ENCODE measurements around the gene PAPPA2.

PAPPA2 gene

DNA sequence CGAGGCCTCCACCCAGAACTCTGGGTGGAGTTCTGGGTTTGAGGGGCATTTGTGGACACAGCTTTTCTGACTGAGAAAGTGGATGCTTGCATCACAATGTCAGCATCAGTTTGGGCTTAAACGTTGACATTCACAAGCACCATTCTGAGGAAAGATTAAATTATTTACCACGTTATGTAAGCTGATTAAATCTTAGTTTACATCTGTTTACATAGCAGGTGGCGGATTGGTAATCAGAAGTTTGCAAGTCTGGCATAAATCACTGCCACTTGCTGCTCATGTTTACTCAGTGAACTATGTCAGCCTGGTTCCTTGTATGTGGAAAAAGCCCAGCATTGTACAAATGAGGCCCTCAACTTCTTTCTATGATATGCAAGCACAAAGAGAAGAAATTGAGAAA is 310.1 kb downstream of the PAPPA2 start:
- no peak for DNase-seq

- no peak for DNase-seq
Measured at GRCh38 chr1:176774224-176774623, 311.2 kb downstream of the PAPPA2 start.

DNA sequence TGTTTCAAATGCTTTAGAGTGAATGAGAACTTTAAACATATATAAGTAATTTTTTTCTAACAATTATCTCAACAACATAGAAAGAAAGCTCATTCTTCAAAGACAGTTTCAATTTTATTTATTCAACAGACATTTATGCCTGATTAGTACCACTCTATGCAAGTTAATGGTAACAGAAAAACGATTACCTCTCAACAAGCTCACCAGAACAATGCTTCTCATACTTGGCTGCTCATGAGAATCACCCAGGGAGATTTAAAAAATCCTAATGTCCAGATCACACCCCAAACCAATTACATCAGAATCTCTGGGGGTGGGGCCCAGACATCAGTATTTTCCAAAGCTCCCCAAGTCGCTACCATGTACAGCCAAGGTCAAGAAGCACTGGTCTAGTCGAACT is 312.4 kb downstream of the PAPPA2 start:
- no peak for DNase-seq

- DNase-seq = no peak
Measured at GRCh38 chr1:176775996-176776395, 313.0 kb downstream of the PAPPA2 start.

DNA sequence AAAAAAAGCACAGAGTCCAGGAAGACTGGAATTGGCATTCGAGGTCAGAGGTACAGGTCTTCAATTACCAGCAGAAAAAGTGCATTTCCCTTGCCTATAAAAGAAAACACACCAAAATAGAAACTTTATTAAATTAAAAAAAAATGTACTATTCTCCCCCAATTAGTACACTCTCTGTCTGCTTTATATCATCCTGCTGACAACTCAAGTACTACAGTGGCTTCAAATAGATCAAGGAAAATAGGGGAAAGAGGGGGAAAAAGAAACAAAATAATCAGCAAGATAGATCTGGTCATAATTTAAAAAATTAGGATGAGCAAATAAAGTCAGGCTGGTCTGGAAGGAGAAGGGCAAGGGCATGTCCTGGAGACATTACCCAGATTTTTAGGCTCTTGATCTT is 315.1 kb downstream of the PAPPA2 start:
- no peak for DNase-seq

DNA sequence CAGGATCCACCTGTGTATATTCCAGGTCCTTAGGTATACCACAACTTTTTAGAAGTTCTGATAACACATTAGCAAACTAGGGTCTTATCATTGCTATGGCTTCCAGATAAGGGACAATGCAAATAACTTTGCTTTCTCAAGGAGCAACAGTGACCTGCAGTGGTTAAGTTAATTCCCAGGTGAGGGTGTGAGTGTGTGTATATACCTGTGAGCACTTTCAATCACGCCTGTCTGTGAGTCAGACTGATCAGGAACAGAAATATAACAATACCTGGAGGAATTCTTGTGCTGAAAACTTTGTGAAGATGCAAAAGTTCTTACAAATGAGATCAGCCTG is 317.0 kb downstream of the PAPPA2 start:
- DNase-seq = no peak

GRCh38 chr1:176783309-176783708 is 320.3 kb downstream of the PAPPA2 start:
- DNase-seq = no peak

- DNase-seq = no peak
Measured at GRCh38 chr1:176785056-176785455, 322.1 kb downstream of the PAPPA2 start.

- DNase-seq = no peak
Measured at GRCh38 chr1:176785791-176786190, 322.8 kb downstream of the PAPPA2 start.

DNA sequence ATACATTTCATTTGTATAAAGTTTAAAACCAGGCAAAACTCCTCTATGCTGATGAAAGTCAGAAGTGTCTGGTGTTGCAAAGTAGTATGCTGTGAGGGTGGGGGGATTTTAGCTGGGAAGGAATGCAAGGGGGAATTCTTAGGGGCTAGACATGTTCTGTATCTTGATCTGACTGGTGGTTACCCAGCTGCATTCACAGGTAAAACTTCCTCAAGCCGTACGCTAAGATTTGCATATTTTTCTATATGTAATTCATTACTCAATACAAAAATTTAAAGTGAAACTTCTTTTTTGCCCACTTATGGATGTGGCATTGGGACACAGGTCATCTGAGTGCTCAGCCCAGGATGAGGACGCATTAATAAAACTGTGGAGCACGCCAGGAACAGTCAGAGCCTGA is 323.3 kb downstream of the PAPPA2 start:
- no peak for DNase-seq

DNA sequence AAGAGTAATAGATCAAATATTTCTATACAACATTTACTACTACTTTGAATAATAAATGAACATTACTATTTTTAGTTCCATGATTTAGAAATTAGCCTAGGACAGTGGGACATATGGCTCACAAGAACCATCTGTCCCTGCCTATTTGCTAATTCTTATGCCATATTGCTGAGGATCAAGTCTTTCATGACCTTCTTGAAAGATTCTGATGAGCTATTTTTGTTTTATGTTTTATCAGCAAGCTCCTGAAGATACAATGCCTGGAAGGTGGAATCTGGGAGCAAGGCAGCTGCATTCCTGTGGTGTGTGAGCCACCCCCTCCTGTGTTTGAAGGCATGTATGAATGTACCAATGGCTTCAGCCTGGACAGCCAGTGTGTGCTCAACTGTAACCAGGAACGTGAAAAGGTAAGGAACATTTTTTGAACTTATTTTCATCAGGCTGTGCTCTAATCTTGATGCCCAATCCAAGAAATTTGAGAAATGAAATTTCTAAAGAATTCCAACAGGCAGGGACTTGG is 326.7 kb downstream of the PAPPA2 start:
- DNase-seq = no peak

- no peak for DNase-seq
Measured at GRCh38 chr1:176790786-176791185, 327.8 kb downstream of the PAPPA2 start.

DNA sequence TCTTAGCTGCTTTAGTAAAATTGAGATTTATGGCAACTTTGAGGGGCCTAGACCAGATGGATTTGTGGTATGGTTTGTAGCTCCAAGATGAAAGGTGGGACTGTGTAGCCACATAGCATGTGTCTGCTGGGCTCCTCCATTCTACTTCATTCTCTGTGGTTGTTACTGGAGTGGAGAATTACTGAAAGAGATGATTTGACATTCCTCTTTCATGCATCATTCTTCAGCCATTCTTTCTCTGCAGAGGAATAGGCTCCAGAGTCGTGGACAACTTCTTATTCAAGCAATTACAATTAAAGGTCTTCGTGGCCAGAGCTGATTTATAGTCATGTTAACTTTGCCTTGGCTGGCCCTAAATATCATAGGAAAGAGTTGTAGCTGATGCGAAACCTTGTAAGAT is 328.9 kb downstream of the PAPPA2 start:
- no peak for DNase-seq

- no peak for DNase-seq
Measured at GRCh38 chr1:176794897-176795508, 332.0 kb downstream of the PAPPA2 start.

DNA sequence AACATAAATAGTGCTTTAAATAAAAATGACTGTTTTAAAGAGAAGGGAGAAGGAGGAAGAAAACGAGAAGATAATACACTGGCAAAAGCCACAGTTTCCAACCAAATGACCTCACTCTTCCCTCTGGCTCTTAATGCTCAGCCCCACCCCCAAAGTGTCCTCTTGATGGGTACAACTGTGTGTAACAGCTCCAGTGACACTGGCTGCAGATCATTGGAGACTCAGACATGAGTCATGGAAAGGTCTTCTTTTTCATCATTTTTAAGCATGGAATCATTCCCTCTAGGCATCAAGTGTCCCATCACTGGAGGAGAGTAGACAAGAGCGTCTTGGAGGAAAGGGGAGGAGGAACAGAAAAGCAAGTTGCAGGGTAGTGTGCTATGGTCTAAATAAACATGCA is 333.0 kb downstream of the PAPPA2 start:
- no peak for DNase-seq

DNA sequence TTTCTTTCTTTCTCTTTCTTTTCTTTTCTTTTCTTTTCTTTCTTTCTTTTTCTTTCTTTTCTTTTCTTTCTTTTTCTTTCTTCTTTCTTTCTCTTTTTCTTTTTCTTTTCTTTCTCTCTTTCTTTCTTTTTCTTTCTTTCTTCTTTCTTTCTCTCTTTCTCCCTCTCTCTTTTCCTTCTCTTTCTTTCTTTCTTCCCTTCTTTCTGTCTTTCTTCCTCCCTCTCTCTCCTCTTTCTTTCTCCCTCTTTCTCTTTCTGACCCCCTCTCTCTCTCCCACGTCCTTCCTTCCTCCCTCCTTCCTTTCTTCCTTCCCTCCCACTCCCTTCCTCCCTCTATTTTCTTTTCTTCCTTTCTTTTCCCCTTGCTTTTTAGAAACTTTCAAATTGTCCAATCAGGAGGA is 333.6 kb downstream of the PAPPA2 start:
- DNase-seq = no peak

- no peak for DNase-seq
Measured at GRCh38 chr1:176799327-176799726, 336.4 kb downstream of the PAPPA2 start.

DNA sequence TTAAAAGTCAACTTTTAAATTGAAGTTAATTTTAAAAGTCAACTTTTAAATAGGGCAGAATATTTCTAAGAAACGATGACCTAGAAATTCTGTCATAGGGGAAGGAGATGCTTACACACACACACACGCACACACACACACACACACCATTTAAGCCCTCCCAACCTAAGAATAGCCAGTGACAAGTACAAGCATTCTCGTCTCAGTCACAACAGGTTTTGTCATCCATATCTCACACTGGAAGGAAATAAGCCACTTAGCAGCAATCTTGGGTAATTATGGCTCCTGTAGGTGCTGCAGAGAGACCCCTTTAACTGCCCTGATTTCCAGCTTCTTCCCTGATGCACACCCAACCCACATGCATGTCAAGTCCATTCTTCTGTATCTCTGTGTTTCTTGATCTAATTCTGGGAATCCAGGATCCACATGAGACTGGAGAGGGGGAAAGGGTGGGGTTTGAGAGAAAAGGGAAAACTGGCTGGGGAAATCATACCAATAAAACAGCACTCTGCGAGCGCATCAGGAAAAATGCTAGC is 338.1 kb downstream of the PAPPA2 start:
- no peak for DNase-seq

DNA sequence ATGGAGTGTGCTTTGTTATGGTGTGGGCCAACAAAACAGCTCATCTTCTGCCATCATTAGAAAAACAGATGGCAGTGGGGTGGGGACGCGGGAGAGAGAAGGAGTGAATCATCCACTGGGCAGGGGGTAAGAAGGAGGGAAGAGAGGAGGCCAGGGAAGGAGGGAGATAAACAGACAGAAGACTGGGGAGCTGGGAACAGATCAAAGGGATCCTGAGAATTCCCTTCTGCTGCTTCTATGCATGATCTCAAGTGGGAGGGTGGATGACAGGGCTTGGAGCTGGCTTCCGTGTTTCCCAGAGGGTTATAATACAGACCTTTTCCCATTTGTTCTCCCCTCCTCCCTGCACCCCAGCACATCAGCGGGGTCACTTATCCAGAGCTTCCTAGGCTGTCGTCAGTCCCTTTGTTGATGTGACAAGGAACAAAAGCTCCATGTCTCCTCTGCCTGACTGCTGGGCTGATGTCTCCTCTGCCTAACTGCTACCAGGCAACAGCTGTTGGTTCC is 338.6 kb downstream of the PAPPA2 start:
- no peak for DNase-seq

DNA sequence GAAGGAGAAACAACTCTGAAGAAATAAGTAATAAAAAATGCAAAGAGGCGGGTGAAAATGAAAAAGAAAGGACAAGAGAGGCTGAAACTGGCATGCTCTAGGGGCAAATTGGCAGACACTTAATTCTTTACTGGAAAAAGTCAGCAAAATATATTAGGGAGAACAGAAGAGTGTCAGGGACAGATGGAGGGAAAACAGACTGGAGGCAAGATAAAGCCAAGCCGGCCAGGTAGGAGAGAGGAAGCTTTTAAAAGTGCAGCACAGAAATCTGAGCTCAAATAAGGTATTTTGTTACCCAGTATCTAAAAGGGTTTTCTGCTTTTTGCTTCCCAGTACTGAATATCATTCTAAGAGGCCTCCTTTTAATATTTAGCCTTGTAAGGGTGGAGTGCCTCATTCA is 339.3 kb downstream of the PAPPA2 start:
- no peak for DNase-seq

- no peak for DNase-seq
Measured at GRCh38 chr1:176803042-176803441, 340.1 kb downstream of the PAPPA2 start.

GRCh38 chr1:176803596-176803995 is 340.6 kb downstream of the PAPPA2 start:
- DNase-seq = no peak

DNA sequence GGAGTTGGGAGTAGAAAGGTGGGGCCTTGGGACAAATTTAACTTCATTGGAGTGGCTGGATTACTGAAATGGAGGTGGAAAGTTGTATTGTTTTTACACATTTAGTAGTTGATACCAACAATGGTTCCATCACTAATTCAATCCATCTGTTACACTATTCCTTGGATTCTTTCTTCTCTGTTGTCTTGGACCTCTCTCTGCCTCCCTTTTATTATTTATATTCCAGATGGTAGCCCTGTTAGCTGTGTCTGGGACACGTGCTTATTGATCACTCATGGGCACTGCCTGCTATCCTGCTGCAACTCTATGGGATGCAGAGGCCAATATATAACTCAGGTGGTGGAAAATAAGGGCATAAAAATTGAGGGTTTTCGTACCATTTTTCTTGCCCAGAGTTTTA is 346.3 kb downstream of the PAPPA2 start:
- no peak for DNase-seq

DNA sequence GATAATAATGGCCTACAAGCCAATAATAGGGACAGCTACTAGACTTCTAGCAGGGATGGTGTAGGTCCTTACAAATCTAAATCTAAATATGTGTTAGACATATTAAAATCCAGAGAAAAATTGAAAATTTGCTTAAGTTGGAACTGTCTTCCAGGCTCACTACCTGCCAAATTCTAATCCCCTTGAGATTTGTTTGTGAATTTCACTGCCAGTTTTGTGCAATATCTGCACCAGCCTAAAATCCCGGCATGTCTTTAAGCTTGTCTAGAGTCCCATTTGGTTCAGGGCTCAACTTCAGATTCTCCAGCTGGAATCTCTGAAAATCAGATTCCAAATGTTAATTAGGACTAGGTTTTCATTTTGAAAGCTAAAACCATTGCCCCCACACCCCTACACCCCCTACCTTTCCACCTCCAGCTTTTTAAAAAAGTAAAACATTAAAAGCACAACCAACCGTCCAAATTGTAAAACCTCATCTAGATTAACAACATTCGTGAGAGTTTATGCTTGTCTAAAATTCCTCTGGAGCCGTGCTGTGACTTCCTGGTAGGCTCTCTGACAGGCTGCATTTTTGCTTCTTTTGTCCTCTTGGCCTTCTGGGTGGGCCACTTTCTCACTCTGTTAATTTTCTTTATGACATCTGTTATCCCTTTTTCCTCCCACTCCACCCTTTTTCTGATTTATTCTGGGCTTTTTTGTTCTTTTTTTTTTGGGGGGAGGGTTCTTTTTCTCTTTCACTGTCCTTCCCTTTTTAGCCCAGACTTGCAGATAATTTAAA is 348.7 kb downstream of the PAPPA2 start:
- DNase-seq = no peak
